ENCODE data around the gene BBX.

BBX gene

GRCh38 chr3:107810171-107811071 lies 287.7 kb downstream of the BBX start:
- Histone ChIP-seq H3K27me3 (ENCODE audit: control insufficient read depth, insufficient read depth, low read length) (no peaks in the 10 kb centered on the region), H2AFZ (no peak overlapping the region), H3K9ac (no peak overlapping the region), H3K4me3 (ENCODE audit: low read depth, low read length) (no peak overlapping the region), H3K27ac (no peak overlapping the region), H3K9me3 (ENCODE audit: control insufficient read depth, low read length) (no peaks in the 10 kb centered on the region), H3K4me1 (peaks cover 4% of the 10 kb centered on the region), H3K4me2 (ENCODE audit: low read length) (no peak overlapping the region), H3K36me3 (ENCODE audit: control insufficient read depth, insufficient read depth, low read length) (no peaks in the 10 kb centered on the region), H3K79me2 (no peaks in the 10 kb centered on the region)
- no peak for TF ChIP-seq CTCF (IDR thresholded peaks at IDR 0.05)

GRCh38 chr3:107813026-107813425 lies 290.3 kb downstream of the BBX start:
- Histone ChIP-seq H3K9me3 (ENCODE audit: control insufficient read depth, low read length) (no peaks in the 10 kb centered on the region), H3K9ac (no peak overlapping the region), H3K36me3 (ENCODE audit: control insufficient read depth, insufficient read depth, low read length) (no peaks in the 10 kb centered on the region), H3K79me2 (no peaks in the 10 kb centered on the region), H3K27ac (peak overlapping the region; percentile 34), H3K4me2 (ENCODE audit: low read length) (no peak overlapping the region), H3K4me1 (peaks cover 7% of the 10 kb centered on the region), H3K4me3 (ENCODE audit: low read depth, low read length) (no peak overlapping the region), H2AFZ (no peak overlapping the region), H3K27me3 (ENCODE audit: control insufficient read depth, insufficient read depth, low read length) (no peaks in the 10 kb centered on the region)
- no peak for TF ChIP-seq CTCF (IDR thresholded peaks at IDR 0.05)

- Histone ChIP-seq H3K4me3 (ENCODE audit: low read depth, low read length) (no peak overlapping the region), H2AFZ (no peak overlapping the region), H3K27ac (no peak overlapping the region), H3K9me3 (ENCODE audit: control insufficient read depth, low read length) (no peaks in the 10 kb centered on the region), H3K4me2 (ENCODE audit: low read length) (no peak overlapping the region), H3K27me3 (ENCODE audit: control insufficient read depth, insufficient read depth, low read length) (no peaks in the 10 kb centered on the region), H3K9ac (no peak overlapping the region), H3K79me2 (no peaks in the 10 kb centered on the region), H3K36me3 (ENCODE audit: control insufficient read depth, insufficient read depth, low read length) (no peaks in the 10 kb centered on the region), H3K4me1 (peaks cover 7% of the 10 kb centered on the region)
- no peak for TF ChIP-seq CTCF (IDR thresholded peaks at IDR 0.05)
These were observed 293.3 kb downstream of the BBX start for GRCh38 chr3:107816107-107816506.

GRCh38 chr3:107817076-107817475 lies 294.3 kb downstream of the BBX start:
- Histone ChIP-seq H3K27ac (no peak overlapping the region), H2AFZ (no peak overlapping the region), H3K4me3 (ENCODE audit: low read depth, low read length) (no peak overlapping the region)

More at GRCh38 chr3:107817076-107817475, 294.3 kb downstream of the BBX start:
- H3K9me3 ChIP-seq (ENCODE audit: control insufficient read depth, low read length): no peaks in the 10 kb centered on the region
- H3K9ac ChIP-seq: no peak overlapping the region
- no peaks in the 10 kb centered on the region for H3K27me3 ChIP-seq (ENCODE audit: control insufficient read depth, insufficient read depth, low read length)
- H3K79me2 ChIP-seq: no peaks in the 10 kb centered on the region
- TF ChIP-seq CTCF (IDR thresholded peaks at IDR 0.05): no peak
- H3K36me3 ChIP-seq (ENCODE audit: control insufficient read depth, insufficient read depth, low read length): no peaks in the 10 kb centered on the region
- H3K4me2 ChIP-seq (ENCODE audit: low read length): no peak overlapping the region
- peaks cover 7% of the 10 kb centered on the region for H3K4me1 ChIP-seq
